Left ventricle myocardium inferior (tissue), 1 donor: ENCODE data around the gene NTF3. TPM values are rescaled to one million over a fixed set of nuclear protein-coding genes. Genes with fewer than 3 reads are reported as not detected.

Experiments used
- DNase-seq: peaks from one replicate; pipeline ENCODE4 v3.0.0-alpha.2; 2020
- H3K27ac ChIP-seq: fragments of 200-600 bp; replicated peaks from 2 replicates; pipeline ENCODE4 v1.8.0; 2021
- H3K27me3 ChIP-seq: fragments of 200-600 bp; 2 replicates; pipeline ENCODE4 v1.8.0; 2021; ENCODE audit warnings: low read depth
- H3K36me3 ChIP-seq: fragments of 200-600 bp; 2 replicates; pipeline ENCODE4 v1.8.0; 2021
- H3K4me1 ChIP-seq: fragments of 200-600 bp; 2 replicates; pipeline ENCODE4 v1.8.0; 2021
- H3K4me3 ChIP-seq: fragments of 200-600 bp; 2 replicates; pipeline ENCODE4 v1.8.0; 2021; ENCODE audit warnings: mild to moderate bottlenecking, moderate library complexity
- H3K9me3 ChIP-seq: fragments of 200-600 bp; replicated peaks from 2 replicates; pipeline ENCODE4 v1.8.0; 2021
- CTCF ChIP-seq: fragments of 200-600 bp; IDR thresholded peaks from 2 replicates; pipeline ENCODE4 v1.8.0; 2021; ENCODE audit warnings: antibody characterized with exemption, mild to moderate bottlenecking, borderline replicate concordance
- intact Hi-C: fragments of 100-400 bp; cut with micrococcal nuclease; formaldehyde crosslinking; loops from one replicate; pipeline ENCODE4 v1.11.0; 2022
- total RNA-seq: library from RNA; stranded (reverse); fragmentation: NEBNext Ultra II Directional; extraction: Animal tissue kit (Norgen Biotek cat#: 25700); gene quantifications from one replicate; pipeline ENCODE4 v1.2.1, GENCODE V29; 2021
- donor health status: DM: no; HTN: yes; CAD: no; lungs with severe emphysema.

NTF3 gene
- total RNA-seq, 1 donor from 2014 or later, result 0.99 TPM

GRCh38 chr12:5509102-5509501 is 77.2 kb downstream of the NTF3 start:
- intact Hi-C loops, result no loop called here
- DNase-seq, result no peak

GRCh38 chr12:5509557-5509956 is 77.6 kb downstream of the NTF3 start:
- Histone ChIP-seq H3K27ac (no peak overlapping the region), H3K4me3 (no peak overlapping the region), H3K27me3 (peaks cover 48% of the 10 kb centered on the region), H3K9me3 (no peaks in the 10 kb centered on the region), H3K4me1 (peaks cover 42% of the 10 kb centered on the region), H3K36me3 (no peaks in the 10 kb centered on the region)
- intact Hi-C loops, result no loop called here
- DNase-seq, result no peak
- no peak for TF ChIP-seq CTCF

More at GRCh38 chr12:5509102-5509501, 77.2 kb downstream of the NTF3 start:
- no peaks in the 10 kb centered on the region for H3K36me3 ChIP-seq
- H3K4me3 ChIP-seq, result no peak overlapping the region
- H3K27me3 ChIP-seq, result peaks cover 44% of the 10 kb centered on the region
- H3K9me3 ChIP-seq, result no peaks in the 10 kb centered on the region
- no peak overlapping the region for H3K27ac ChIP-seq
- peaks cover 42% of the 10 kb centered on the region for H3K4me1 ChIP-seq
- TF ChIP-seq CTCF, result no peak

DNA sequence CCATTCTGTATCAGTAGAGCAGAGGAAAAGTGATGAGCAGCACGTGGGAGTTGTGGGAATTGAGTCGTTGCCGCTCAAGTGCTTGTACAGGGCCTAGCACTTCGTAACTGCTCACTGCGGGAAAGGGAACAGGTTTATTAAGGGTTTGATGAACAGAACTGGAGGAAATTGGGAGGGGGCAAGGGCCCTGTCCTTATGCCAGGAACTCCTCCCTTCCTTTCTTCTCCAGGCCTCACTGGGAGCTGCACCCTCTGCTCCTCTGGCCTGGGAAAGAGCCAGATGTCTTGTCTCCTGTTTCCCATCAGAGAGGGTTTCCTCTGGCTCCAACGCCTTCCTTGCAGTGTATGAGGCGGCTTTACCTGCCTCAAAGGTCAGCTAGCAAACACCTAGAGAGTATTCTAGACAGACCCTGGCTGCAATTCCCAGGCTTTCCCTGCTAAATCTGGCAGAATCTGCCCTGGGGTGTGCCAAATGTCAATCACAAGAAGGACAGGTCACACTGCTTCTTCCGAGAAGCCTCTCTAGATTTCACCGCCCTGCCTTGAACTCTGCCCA is 78.4 kb downstream of the NTF3 start:
- intact Hi-C loops, result loop anchor here (10.0 kb wide), 1 partner anchor 76 kb away; the partner anchor contains the start of gene NTF3
- Histone ChIP-seq H3K4me3 (no peak overlapping the region), H3K4me1 (peaks cover 42% of the 10 kb centered on the region), H3K27ac (no peak overlapping the region), H3K9me3 (no peaks in the 10 kb centered on the region), H3K27me3 (peaks cover 45% of the 10 kb centered on the region), H3K36me3 (no peaks in the 10 kb centered on the region)
- no peak for TF ChIP-seq CTCF
- DNase-seq, result no peak

GRCh38 chr12:5511256-5511643 is 79.3 kb downstream of the NTF3 start:
- peak overlapping the region; percentile 35 for H3K4me3 ChIP-seq
- intact Hi-C loops, result loop anchor here (10.0 kb wide), 1 partner anchor 76 kb away; the partner anchor contains the start of gene NTF3
- H3K27ac ChIP-seq, result no peak overlapping the region
- H3K4me1 ChIP-seq, result peaks cover 41% of the 10 kb centered on the region
- no peaks in the 10 kb centered on the region for H3K9me3 ChIP-seq
- no peak for DNase-seq
- TF ChIP-seq CTCF, result no peak
- H3K27me3 ChIP-seq, result peaks cover 44% of the 10 kb centered on the region
- no peaks in the 10 kb centered on the region for H3K36me3 ChIP-seq

GRCh38 chr12:5511644-5512600 is 80.0 kb downstream of the NTF3 start:
- Histone ChIP-seq H3K9me3 (no peaks in the 10 kb centered on the region), H3K4me1 (peaks cover 34% of the 10 kb centered on the region), H3K36me3 (no peaks in the 10 kb centered on the region), H3K27me3 (peaks cover 44% of the 10 kb centered on the region), H3K4me3 (peak overlapping the region; percentile 35), H3K27ac (no peak overlapping the region)
- peak; percentile 40 for DNase-seq
- TF ChIP-seq CTCF, result peak; percentile 60
- intact Hi-C loops, result loop anchor here (10.0 kb wide), 1 partner anchor 77 kb away; the partner anchor contains the start of gene NTF3
